ENCODE results near the gene PF4V1.
A peak's percentile ranks its signal among the peaks of the same experiment; 100 is the strongest.

The PF4V1 gene

DNA sequence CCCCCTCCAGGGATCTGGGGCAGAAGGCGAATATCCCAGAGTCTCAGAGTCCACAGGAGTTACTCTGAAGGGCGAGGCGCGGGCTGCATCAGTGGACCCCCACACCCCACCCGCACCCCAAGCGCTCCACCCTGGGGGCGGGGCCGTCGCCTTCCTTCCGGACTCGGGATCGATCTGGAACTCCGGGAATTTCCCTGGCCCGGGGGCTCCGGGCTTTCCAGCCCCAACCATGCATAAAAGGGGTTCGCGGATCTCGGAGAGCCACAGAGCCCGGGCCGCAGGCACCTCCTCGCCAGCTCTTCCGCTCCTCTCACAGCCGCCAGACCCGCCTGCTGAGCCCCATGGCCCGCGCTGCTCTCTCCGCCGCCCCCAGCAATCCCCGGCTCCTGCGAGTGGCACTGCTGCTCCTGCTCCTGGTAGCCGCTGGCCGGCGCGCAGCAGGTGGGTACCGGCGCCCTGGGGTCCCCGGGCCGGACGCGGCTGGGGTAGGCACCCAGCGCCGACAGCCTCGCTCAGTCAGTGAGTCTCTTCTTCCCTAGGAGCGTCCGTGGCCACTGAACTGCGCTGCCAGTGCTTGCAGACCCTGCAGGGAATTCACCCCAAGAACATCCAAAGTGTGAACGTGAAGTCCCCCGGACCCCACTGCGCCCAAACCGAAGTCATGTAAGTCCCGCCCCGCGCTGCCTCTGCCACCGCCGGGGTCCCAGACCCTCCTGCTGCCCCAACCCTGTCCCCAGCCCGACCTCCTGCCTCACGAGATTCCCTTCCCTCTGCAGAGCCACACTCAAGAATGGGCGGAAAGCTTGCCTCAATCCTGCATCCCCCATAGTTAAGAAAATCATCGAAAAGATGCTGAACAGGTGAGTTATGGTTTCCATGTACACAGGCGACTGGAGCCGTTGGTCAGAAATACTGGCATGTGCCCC is 16.3 kb downstream of the PF4V1 start, which contains the start of gene CXCL1:
Gene CXCL1, plus strand, starts transcription at position 264 of the 926 bp plus-strand sequence. Its CDS starts 78 bp downstream, at position 342.
- no peaks in the 10 kb centered on the region for H3K9me2 ChIP-seq (replicated peaks; ENCODE audit: insufficient read depth, low read length)
- no peak within 1 kb of the TSS for H2AFZ ChIP-seq (ENCODE audit: low read length)
- no peak for TF ChIP-seq EZH2phosphoT487 (IDR thresholded peaks at IDR 0.05; ENCODE audit: low read length)
- TF ChIP-seq, protein P1, sequence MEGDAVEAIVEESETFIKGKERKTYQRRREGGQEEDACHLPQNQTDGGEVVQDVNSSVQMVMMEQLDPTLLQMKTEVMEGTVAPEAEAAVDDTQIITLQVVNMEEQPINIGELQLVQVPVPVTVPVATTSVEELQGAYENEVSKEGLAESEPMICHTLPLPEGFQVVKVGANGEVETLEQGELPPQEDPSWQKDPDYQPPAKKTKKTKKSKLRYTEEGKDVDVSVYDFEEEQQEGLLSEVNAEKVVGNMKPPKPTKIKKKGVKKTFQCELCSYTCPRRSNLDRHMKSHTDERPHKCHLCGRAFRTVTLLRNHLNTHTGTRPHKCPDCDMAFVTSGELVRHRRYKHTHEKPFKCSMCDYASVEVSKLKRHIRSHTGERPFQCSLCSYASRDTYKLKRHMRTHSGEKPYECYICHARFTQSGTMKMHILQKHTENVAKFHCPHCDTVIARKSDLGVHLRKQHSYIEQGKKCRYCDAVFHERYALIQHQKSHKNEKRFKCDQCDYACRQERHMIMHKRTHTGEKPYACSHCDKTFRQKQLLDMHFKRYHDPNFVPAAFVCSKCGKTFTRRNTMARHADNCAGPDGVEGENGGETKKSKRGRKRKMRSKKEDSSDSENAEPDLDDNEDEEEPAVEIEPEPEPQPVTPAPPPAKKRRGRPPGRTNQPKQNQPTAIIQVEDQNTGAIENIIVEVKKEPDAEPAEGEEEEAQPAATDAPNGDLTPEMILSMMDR (IDR thresholded peaks at IDR 0.05; ENCODE audit: low read length): no peak
- no peak for TF ChIP-seq EZH2 (optimal IDR thresholded peaks at IDR 0.05; ENCODE audit: low read depth, low read length)
- no peaks in the 10 kb centered on the region for H3K36me3 ChIP-seq (replicated peaks; ENCODE audit: insufficient read depth, low read length)
- H3K27ac ChIP-seq (ENCODE audit: low read length): no peak within 1 kb of the TSS
- no peaks in the 10 kb centered on the region for H3F3A ChIP-seq (ENCODE audit: insufficient read depth, low read length)
- H4K20me1 ChIP-seq (ENCODE audit: insufficient read depth, low read length): no peaks in the 10 kb centered on the region
- no peaks in the 10 kb centered on the region for H3K79me2 ChIP-seq (ENCODE audit: low read length)
- H3K9me3 ChIP-seq (replicated peaks; ENCODE audit: insufficient read depth, low read length): no peaks in the 10 kb centered on the region
- no peak for DNase-seq
- no peak within 1 kb of the TSS for H3K4me3 ChIP-seq (ENCODE audit: low read length)
- H3K27me3 ChIP-seq (replicated peaks; ENCODE audit: insufficient read depth, low read length): no peaks in the 10 kb centered on the region
- no peak within 1 kb of the TSS for H3K9ac ChIP-seq (ENCODE audit: low read length)
- no peaks in the 10 kb centered on the region for H3K4me1 ChIP-seq (ENCODE audit: low read length)
- H3K4me2 ChIP-seq (ENCODE audit: low read depth, low read length): peak within 1 kb of the TSS; percentile 7; the same call in 1 of the 2 replicates

DNA sequence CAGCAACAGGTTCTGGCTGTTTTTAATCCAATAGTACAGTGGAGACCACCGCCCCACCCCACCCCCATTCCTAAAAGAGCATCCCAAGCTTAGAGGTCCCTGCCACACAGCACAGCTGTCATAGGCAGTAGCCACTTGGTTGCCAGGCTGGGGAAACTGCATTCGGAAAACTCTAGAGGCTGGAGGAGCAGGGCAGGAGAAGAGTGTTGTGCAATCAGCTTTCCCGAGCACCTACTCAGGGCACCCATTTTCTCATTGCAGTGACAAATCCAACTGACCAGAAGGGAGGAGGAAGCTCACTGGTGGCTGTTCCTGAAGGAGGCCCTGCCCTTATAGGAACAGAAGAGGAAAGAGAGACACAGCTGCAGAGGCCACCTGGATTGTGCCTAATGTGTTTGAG is 17.2 kb downstream of the PF4V1 start:
- Histone ChIP-seq H3K36me3 (replicated peaks; ENCODE audit: insufficient read depth, low read length) (no peaks in the 10 kb centered on the region), H3K27ac (ENCODE audit: low read length) (no peak overlapping the region), H3K4me3 (ENCODE audit: low read length) (no peak overlapping the region), H3K9me3 (replicated peaks; ENCODE audit: insufficient read depth, low read length) (no peaks in the 10 kb centered on the region), H3K9me2 (replicated peaks; ENCODE audit: insufficient read depth, low read length) (no peaks in the 10 kb centered on the region), H3K79me2 (ENCODE audit: low read length) (no peaks in the 10 kb centered on the region), H3K4me1 (ENCODE audit: low read length) (no peaks in the 10 kb centered on the region), H3K9ac (ENCODE audit: low read length) (no peak overlapping the region), H4K20me1 (ENCODE audit: insufficient read depth, low read length) (no peaks in the 10 kb centered on the region), H3K4me2 (ENCODE audit: low read depth, low read length) (no peak overlapping the region), H3F3A (ENCODE audit: insufficient read depth, low read length) (no peaks in the 10 kb centered on the region), H3K27me3 (replicated peaks; ENCODE audit: insufficient read depth, low read length) (no peaks in the 10 kb centered on the region), H2AFZ (ENCODE audit: low read length) (no peak overlapping the region)
- no peak for DNase-seq
- TF ChIP-seq, protein P1 (IDR thresholded peaks at IDR 0.05; ENCODE audit: low read length): no peak
- TF ChIP-seq EZH2phosphoT487 (IDR thresholded peaks at IDR 0.05; ENCODE audit: low read length) (no peak), EZH2 (optimal IDR thresholded peaks at IDR 0.05; ENCODE audit: low read depth, low read length) (no peak)

DNA sequence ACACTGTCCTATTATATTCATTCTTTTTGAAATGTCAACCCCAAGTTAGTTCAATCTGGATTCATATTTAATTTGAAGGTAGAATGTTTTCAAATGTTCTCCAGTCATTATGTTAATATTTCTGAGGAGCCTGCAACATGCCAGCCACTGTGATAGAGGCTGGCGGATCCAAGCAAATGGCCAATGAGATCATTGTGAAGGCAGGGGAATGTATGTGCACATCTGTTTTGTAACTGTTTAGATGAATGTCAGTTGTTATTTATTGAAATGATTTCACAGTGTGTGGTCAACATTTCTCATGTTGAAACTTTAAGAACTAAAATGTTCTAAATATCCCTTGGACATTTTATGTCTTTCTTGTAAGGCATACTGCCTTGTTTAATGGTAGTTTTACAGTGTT is 17.7 kb downstream of the PF4V1 start:
- no peak overlapping the region for H3K27ac ChIP-seq (ENCODE audit: low read length)
- H3K9ac ChIP-seq (ENCODE audit: low read length): no peak overlapping the region
- H3K36me3 ChIP-seq (replicated peaks; ENCODE audit: insufficient read depth, low read length): no peaks in the 10 kb centered on the region
- H3K4me3 ChIP-seq (ENCODE audit: low read length): no peak overlapping the region
- H3F3A ChIP-seq (ENCODE audit: insufficient read depth, low read length): no peaks in the 10 kb centered on the region
- no peak overlapping the region for H3K4me2 ChIP-seq (ENCODE audit: low read depth, low read length)
- no peaks in the 10 kb centered on the region for H3K4me1 ChIP-seq (ENCODE audit: low read length)
- no peak for DNase-seq
- no peak overlapping the region for H2AFZ ChIP-seq (ENCODE audit: low read length)
- TF ChIP-seq EZH2 (optimal IDR thresholded peaks at IDR 0.05; ENCODE audit: low read depth, low read length) (no peak), EZH2phosphoT487 (IDR thresholded peaks at IDR 0.05; ENCODE audit: low read length) (no peak)
- TF ChIP-seq, protein P1 (IDR thresholded peaks at IDR 0.05; ENCODE audit: low read length): no peak
- no peaks in the 10 kb centered on the region for H3K9me2 ChIP-seq (replicated peaks; ENCODE audit: insufficient read depth, low read length)
- no peaks in the 10 kb centered on the region for H3K27me3 ChIP-seq (replicated peaks; ENCODE audit: insufficient read depth, low read length)
- H3K79me2 ChIP-seq (ENCODE audit: low read length): no peaks in the 10 kb centered on the region
- H4K20me1 ChIP-seq (ENCODE audit: insufficient read depth, low read length): no peaks in the 10 kb centered on the region
- H3K9me3 ChIP-seq (replicated peaks; ENCODE audit: insufficient read depth, low read length): no peaks in the 10 kb centered on the region

All from MM.1S (cell line).